ENCODE data around the gene ACTN1. TPM values are rescaled to one million over a fixed set of nuclear protein-coding genes. Genes with fewer than 3 reads are reported as not detected.

The ACTN1 gene
- total and polyA plus RNA-seq, 3 experiments from 2014 or later, result 47.4 to 53.3 (median 52.7) TPM

DNA sequence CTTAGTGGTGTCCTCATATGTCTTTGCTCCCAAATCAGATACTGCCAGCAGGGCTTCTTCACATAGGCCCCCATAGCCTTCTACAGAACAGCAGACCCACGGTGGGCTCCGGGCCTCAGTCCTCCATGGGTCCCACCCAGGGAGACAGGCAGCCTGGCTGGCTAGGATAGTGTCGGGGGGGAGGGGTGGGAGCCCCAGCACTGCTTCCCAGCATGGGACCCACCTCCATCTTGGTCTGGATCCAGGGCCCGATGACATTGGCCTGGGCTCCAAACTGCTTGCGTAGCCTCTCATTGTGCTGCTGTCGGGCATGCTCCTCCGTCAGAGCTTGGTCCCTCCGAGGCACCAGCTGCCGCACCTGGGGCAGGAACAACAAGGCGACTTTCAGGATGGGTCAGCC is 96.9 kb downstream of the ACTN1 start:
- no peak overlapping the region for H3K4me3 Mint-ChIP-seq
- no peaks in the 10 kb centered on the region for H3K27me3 Mint-ChIP-seq
- Histone ChIP-seq H3K27me3 (ENCODE audit: insufficient read depth, low read length, poor library complexity, severe bottlenecking) (no peaks in the 10 kb centered on the region), H3K9me3 (ENCODE audit: low read length) (no peaks in the 10 kb centered on the region), H3K4me1 (ENCODE audit: insufficient read depth, low read length) (no peaks in the 10 kb centered on the region), H3K4me3 (ENCODE audit: low read length) (no peak overlapping the region), H3K36me3 (ENCODE audit: insufficient read depth, low read length) (peaks cover 35% of the 10 kb centered on the region), H3K27ac (ENCODE audit: low read depth, low read length) (no peak overlapping the region)
- H3K36me3 Mint-ChIP-seq, result peaks cover 0 to 19% (median 10%) of the 10 kb centered on the region in 3 donors
- ChIA-PET CTCF (no interaction called here), POLR2A (no interaction called here)
- no peak overlapping the region for H3K27ac Mint-ChIP-seq
- H3K4me1 Mint-ChIP-seq, result no peaks in the 10 kb centered on the region
- no peak for DNase-seq
- no peaks in the 10 kb centered on the region for H3K9me3 Mint-ChIP-seq

DNA sequence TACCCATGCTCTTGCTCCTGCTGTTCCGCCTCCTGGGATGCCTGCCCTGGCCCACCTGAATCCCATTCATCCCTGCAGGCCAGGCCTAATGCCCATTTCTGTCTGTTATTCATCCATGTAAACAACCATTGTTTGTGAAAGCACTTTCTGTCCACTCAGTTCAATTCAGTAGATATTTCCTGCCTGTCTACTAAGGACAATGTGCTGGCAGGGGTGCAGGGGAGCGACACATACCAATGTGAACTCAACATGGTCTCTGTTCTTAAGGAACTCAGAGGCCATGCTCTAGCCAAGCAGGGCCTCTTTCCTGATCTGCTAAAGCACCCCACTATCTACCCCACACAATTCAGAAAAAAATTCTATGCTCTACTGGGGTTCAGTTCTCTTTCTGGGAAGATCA is 97.7 kb downstream of the ACTN1 start:
- POLR2A ChIA-PET, result no interaction called here
- Histone ChIP-seq H3K4me3 (ENCODE audit: low read length) (no peak overlapping the region), H3K27ac (ENCODE audit: low read depth, low read length) (no peak overlapping the region), H3K9me3 (ENCODE audit: low read length) (no peaks in the 10 kb centered on the region), H3K27me3 (ENCODE audit: insufficient read depth, low read length, poor library complexity, severe bottlenecking) (no peaks in the 10 kb centered on the region), H3K4me1 (ENCODE audit: insufficient read depth, low read length) (no peaks in the 10 kb centered on the region), H3K36me3 (ENCODE audit: insufficient read depth, low read length) (peaks cover 43% of the 10 kb centered on the region)
- Mint-ChIP-seq H3K36me3 (peaks cover 0 to 20% (median 10%) of the 10 kb centered on the region in 3 donors), H3K27me3 (no peaks in the 10 kb centered on the region), H3K27ac (peak overlapping the region in 1 of 8 donors; percentile 75), H3K4me3 (no peak overlapping the region), H3K9me3 (no peaks in the 10 kb centered on the region), H3K4me1 (no peaks in the 10 kb centered on the region)
- CTCF ChIA-PET, result no interaction called here
- no peak for DNase-seq

DNA sequence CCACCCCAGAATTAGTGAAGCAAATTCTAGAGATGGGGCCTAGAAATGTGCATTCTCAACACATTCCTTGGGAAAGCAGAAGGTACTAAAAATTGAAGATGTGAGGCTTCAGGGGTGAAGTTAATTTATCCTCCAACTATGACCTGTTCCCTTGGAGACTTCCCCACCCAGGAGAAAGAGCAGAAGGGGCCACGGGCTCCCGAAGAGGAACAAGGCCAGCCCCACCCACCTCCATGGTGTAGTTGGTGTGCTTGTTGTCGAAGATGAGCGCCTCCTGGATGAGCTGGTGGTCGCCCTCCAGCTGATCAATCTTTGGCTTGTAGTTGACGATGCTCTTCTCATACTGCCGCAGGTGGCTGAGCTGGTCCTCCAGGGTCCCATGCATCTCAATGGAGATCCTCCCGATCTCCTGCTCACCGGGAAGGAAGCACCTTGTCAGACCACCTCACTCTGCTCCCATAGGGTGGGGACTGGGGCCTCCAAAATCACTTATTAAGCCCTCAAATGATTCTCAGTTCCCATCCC is 98.5 kb downstream of the ACTN1 start:
- Mint-ChIP-seq H3K36me3 (peaks cover 0 to 20% (median 10%) of the 10 kb centered on the region in 3 donors), H3K27me3 (no peaks in the 10 kb centered on the region), H3K27ac (no peak overlapping the region), H3K9me3 (no peaks in the 10 kb centered on the region), H3K4me1 (no peaks in the 10 kb centered on the region), H3K4me3 (no peak overlapping the region)
- POLR2A ChIA-PET, result no interaction called here
- Histone ChIP-seq H3K4me1 (ENCODE audit: insufficient read depth, low read length) (no peaks in the 10 kb centered on the region), H3K4me3 (ENCODE audit: low read length) (no peak overlapping the region), H3K36me3 (ENCODE audit: insufficient read depth, low read length) (peaks cover 46% of the 10 kb centered on the region), H3K27ac (ENCODE audit: low read depth, low read length) (no peak overlapping the region), H3K27me3 (ENCODE audit: insufficient read depth, low read length, poor library complexity, severe bottlenecking) (no peaks in the 10 kb centered on the region), H3K9me3 (ENCODE audit: low read length) (no peaks in the 10 kb centered on the region)
- CTCF ChIA-PET, result no interaction called here
- DNase-seq, result no peak

- H3K27ac ChIP-seq (ENCODE audit: low read depth, low read length), result no peak overlapping the region
- Mint-ChIP-seq H3K4me3 (no peak overlapping the region), H3K9me3 (no peaks in the 10 kb centered on the region), H3K36me3 (peaks cover 0 to 22% (median 10%) of the 10 kb centered on the region in 3 donors), H3K4me1 (no peaks in the 10 kb centered on the region), H3K27me3 (no peaks in the 10 kb centered on the region), H3K27ac (no peak overlapping the region)
- H3K9me3 ChIP-seq (ENCODE audit: low read length), result no peaks in the 10 kb centered on the region
- no peak overlapping the region for H3K4me3 ChIP-seq (ENCODE audit: low read length)
- no peak for DNase-seq
- CTCF ChIA-PET, result no interaction called here
- H3K27me3 ChIP-seq (ENCODE audit: insufficient read depth, low read length, poor library complexity, severe bottlenecking), result no peaks in the 10 kb centered on the region
- POLR2A ChIA-PET, result no interaction called here
- H3K4me1 ChIP-seq (ENCODE audit: insufficient read depth, low read length), result no peaks in the 10 kb centered on the region
- H3K36me3 ChIP-seq (ENCODE audit: insufficient read depth, low read length), result peaks cover 46% of the 10 kb centered on the region
Measured at GRCh38 chr14:68879841-68880575, 99.1 kb downstream of the ACTN1 start.

- H3K27ac Mint-ChIP-seq, result no peak overlapping the region
- Histone ChIP-seq H3K27ac (ENCODE audit: low read depth, low read length) (no peak overlapping the region), H3K36me3 (ENCODE audit: insufficient read depth, low read length) (peaks cover 45% of the 10 kb centered on the region), H3K4me1 (ENCODE audit: insufficient read depth, low read length) (no peaks in the 10 kb centered on the region), H3K9me3 (ENCODE audit: low read length) (no peaks in the 10 kb centered on the region), H3K27me3 (ENCODE audit: insufficient read depth, low read length, poor library complexity, severe bottlenecking) (no peaks in the 10 kb centered on the region), H3K4me3 (ENCODE audit: low read length) (no peak overlapping the region)
- H3K36me3 Mint-ChIP-seq, result peaks cover 0 to 21% (median 9%) of the 10 kb centered on the region in 3 donors
- no peak for DNase-seq
- POLR2A ChIA-PET, result no interaction called here
- no peaks in the 10 kb centered on the region for H3K4me1 Mint-ChIP-seq
- CTCF ChIA-PET, result no interaction called here
- H3K27me3 Mint-ChIP-seq, result no peaks in the 10 kb centered on the region
- H3K9me3 Mint-ChIP-seq, result no peaks in the 10 kb centered on the region
- no peak overlapping the region for H3K4me3 Mint-ChIP-seq
Measured at GRCh38 chr14:68879321-68879781, 99.8 kb downstream of the ACTN1 start.

DNA sequence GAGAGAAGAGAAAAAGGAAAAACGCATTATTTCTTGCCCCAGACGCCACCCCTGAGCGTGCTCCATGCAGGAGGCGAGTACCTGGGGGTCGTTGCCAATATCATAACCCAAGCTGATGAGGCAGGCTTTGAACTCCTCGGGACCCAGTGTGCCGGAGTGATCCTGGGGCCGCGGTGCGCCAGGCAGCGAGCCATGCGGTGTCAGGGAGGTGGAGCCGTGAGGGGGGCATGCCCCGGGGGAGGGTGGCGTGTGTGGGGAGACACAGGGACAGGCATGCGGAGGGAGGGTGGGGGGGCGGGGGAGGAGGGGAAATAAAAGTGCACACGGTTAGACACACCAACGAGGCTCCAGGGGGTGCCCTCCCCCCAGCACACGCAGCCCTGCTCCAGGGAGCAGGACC is 100.2 kb downstream of the ACTN1 start:
- Mint-ChIP-seq H3K27me3 (no peaks in the 10 kb centered on the region), H3K4me1 (no peaks in the 10 kb centered on the region), H3K27ac (no peak overlapping the region), H3K36me3 (peaks cover under 1 to 20% (median 9%) of the 10 kb centered on the region in 3 donors), H3K4me3 (no peak overlapping the region), H3K9me3 (no peaks in the 10 kb centered on the region)
- no peaks in the 10 kb centered on the region for H3K9me3 ChIP-seq (ENCODE audit: low read length)
- H3K27me3 ChIP-seq (ENCODE audit: insufficient read depth, low read length, poor library complexity, severe bottlenecking), result no peaks in the 10 kb centered on the region
- no peaks in the 10 kb centered on the region for H3K4me1 ChIP-seq (ENCODE audit: insufficient read depth, low read length)
- H3K4me3 ChIP-seq (ENCODE audit: low read length), result no peak overlapping the region
- ChIA-PET CTCF (no interaction called here), POLR2A (no interaction called here)
- H3K36me3 ChIP-seq (ENCODE audit: insufficient read depth, low read length), result peaks cover 40% of the 10 kb centered on the region
- DNase-seq, result no peak
- no peak overlapping the region for H3K27ac ChIP-seq (ENCODE audit: low read depth, low read length)

DNA sequence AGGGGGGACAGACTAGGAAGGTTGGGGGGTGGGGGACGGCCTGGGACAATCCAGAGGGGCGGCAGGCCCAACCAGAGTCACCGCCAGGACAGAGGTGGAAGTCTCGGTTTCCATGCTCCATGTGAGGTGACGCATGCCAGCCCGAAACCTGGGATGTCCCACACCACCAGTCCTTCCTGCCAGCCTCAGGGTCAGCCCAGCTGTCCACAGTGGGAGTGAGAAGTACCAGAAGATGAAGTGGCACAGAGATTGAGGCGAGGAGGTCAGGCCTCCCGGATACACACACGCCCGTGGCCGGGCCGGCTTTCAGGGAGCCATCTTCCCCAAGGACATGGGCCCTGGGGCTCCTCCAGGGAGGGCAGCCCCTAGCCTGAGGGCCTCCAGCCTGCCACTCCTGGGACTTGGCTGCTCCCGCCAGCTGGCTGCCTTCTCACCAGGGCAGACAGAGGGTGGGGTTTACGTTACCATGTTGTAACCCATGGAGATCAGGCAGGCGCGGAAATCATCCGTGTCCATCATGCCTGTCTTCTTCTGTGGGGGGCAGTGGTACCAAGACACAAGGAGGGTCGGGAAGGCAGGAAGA is 101.0 kb downstream of the ACTN1 start:
- CTCF ChIA-PET, result no interaction called here
- POLR2A ChIA-PET, result no interaction called here
- no peaks in the 10 kb centered on the region for H3K9me3 Mint-ChIP-seq

GRCh38 chr14:68876976-68877375 is 102.1 kb downstream of the ACTN1 start:
- Mint-ChIP-seq H3K9me3 (no peaks in the 10 kb centered on the region), H3K4me3 (no peak overlapping the region), H3K27ac (peak overlapping the region in 1 of 8 donors; percentile 68), H3K27me3 (peaks cover 0 to 2% of the 10 kb centered on the region in 2 donors), H3K4me1 (no peaks in the 10 kb centered on the region), H3K36me3 (peaks cover 5 to 20% (median 12%) of the 10 kb centered on the region in 3 donors)
- no peak overlapping the region for H3K4me3 ChIP-seq (ENCODE audit: low read length)
- DNase-seq, result no peak
- H3K27me3 ChIP-seq (ENCODE audit: insufficient read depth, low read length, poor library complexity, severe bottlenecking), result no peaks in the 10 kb centered on the region
- no peak overlapping the region for H3K27ac ChIP-seq (ENCODE audit: low read depth, low read length)
- POLR2A ChIA-PET, result no interaction called here
- H3K36me3 ChIP-seq (ENCODE audit: insufficient read depth, low read length), result peaks cover 28% of the 10 kb centered on the region
- no peaks in the 10 kb centered on the region for H3K9me3 ChIP-seq (ENCODE audit: low read length)
- CTCF ChIA-PET, result no interaction called here
- H3K4me1 ChIP-seq (ENCODE audit: insufficient read depth, low read length), result no peaks in the 10 kb centered on the region

More for the DNA sequence above, 101.0 kb downstream of the ACTN1 start:
- H3K27me3 Mint-ChIP-seq, result no peaks in the 10 kb centered on the region
- H3K9me3 ChIP-seq (ENCODE audit: low read length), result no peaks in the 10 kb centered on the region
- no peaks in the 10 kb centered on the region for H3K4me1 Mint-ChIP-seq
- no peak overlapping the region for H3K4me3 ChIP-seq (ENCODE audit: low read length)
- peaks cover 5 to 20% (median 11%) of the 10 kb centered on the region in 3 donors for H3K36me3 Mint-ChIP-seq
- peaks cover 36% of the 10 kb centered on the region for H3K36me3 ChIP-seq (ENCODE audit: insufficient read depth, low read length)
- no peaks in the 10 kb centered on the region for H3K4me1 ChIP-seq (ENCODE audit: insufficient read depth, low read length)
- H3K27ac ChIP-seq (ENCODE audit: low read depth, low read length), result no peak overlapping the region
- no peak overlapping the region for H3K4me3 Mint-ChIP-seq
- H3K27ac Mint-ChIP-seq, result no peak overlapping the region
- no peak for DNase-seq
- no peaks in the 10 kb centered on the region for H3K27me3 ChIP-seq (ENCODE audit: insufficient read depth, low read length, poor library complexity, severe bottlenecking)

All from CD8-positive, alpha-beta memory T cell (primary cell).